HG03442 (cell line): ENCODE measurements around the gene MAGOH.
"Not testable (repeated sequence)": the region's sequence is repeated elsewhere in the genome, so short reads cannot be mapped to it uniquely, and the experiment has no call there.

ENCODE experiments used
- ATAC-seq: cut with Tn5 transposase; IDR thresholded peaks from one replicate; pipeline ENCODE4 v1.9.1; 2021; ENCODE audit warnings: mild to moderate bottlenecking, moderate library complexity; ENCODE audit not compliant: unreplicated experiment

MAGOH gene

DNA sequence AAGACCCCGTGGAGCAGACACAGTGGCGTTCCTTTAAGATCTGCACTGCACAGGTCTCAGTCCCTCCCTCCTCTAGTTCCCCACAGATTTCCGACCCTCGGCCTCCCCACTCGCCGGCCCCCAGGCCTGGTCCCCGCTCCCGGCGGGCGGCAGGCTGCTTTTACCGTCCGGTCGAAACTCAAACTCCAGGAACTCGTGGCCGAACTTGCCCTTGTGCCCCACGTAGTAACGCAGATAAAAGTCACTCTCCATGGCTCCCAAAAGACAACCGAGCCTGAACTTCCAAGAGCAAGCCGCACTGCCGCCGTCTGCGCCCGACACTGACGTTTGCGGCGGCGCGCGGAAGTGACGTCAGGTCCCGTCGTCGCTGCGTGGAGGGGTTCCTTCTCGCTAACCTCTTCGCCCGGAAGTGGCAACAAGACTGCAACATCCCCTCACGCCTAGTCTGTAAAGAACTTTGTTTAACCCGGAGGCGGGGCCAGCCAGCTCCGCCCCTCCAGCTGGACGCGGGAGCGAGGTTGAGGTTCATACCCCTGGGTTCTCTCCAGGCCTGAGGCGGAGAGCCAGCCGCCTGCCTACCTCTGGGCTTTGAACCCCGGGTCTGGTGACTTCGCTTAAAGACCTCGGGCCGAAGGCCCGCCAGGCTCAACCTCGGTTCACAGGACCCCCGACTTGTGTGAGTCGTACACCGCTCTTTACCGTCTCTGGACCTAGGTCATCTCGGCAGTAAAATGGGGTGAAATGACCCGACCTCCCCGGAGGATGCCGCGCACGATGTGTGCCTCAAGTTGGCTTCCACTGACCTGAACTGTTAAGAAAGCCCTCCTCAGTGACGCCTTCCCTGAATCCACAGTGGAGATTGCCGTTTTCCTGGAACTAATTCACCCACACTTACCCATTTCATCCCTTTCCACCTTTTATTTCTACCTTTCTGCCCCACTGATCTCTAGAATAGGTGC is at the start of gene MAGOH:
TSS of gene MAGOH (minus strand) at position 322 of the 959 bp plus-strand sequence. CDS start at position 252, 70 bp downstream.
- ATAC-seq = peak; percentile 96

DNA sequence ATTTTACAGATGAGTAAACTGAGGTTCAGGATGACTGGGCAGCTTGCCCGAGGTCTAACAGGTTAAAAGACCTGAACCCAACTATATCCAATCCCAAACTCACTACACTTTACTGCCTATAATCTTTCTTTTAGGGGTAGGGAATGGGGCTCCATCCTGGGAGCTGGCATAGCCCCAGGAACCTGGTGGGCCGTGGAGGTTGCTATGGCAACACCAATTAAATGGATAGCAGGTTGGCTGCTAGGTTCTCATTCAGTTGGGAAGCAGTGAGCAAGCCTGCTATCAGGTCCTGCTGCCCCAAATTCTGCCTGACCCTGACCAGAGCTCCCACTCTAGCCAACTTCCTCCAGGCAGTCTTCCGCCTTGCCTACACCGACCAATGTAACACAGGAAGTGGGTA is 48.6 kb upstream of the MAGOH start:
- no peak for ATAC-seq

DNA sequence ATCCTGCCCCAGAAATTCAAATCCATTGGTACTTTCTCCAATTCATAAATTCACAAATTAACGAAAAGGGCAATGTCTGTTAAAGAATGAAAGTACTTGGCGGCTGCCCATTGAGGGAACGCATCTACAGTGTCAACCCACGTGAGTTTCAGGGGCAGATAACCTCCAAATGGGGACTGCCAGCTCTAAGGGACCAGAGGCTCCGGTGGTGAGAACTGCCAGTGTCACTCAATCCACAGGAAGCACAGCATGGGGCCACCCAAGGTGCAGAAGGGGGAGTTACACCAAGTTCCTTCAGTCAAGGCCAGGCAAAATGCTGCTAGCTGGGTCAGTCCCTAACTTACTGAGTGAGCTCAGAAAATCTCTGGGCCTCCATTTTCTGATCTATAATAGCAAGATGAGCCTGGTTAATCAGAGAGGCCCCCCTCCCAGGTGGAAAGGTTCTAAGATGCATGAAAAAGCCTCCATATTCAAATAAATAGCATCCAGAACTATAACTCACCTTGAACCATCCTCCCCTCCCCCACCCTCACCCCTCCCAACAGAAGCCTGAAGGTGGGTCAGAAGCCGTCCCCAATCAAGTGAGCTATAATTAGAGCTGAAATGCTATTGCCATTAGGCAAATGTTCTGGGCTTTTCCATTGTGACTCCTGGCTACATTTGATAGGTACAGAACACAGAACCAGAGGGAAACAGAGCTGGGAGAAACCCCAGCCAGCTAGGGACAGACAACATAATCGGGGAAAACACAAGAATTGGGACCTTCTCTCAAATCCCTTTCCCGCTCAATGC is 47.8 kb upstream of the MAGOH start:
- ATAC-seq = no peak

DNA sequence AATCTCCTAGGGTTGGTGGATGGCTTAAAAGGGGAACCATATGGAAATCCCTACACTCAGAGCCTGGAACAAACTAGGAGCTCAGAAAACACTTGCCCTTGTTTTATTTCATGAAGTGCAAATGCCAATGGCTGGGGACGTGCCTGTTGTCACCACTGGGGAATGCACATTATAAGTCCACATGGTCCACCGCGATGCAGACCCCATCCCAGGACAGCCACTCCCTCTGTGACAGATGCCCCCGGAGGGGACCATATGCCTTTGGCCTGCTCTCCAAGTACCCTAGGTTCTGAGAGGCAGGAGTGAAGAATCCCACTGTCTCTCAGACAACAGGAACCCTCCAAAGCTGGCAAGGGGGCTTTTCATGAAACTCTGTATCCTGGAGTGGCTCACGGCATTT is 47.2 kb upstream of the MAGOH start:
- ATAC-seq = no peak

DNA sequence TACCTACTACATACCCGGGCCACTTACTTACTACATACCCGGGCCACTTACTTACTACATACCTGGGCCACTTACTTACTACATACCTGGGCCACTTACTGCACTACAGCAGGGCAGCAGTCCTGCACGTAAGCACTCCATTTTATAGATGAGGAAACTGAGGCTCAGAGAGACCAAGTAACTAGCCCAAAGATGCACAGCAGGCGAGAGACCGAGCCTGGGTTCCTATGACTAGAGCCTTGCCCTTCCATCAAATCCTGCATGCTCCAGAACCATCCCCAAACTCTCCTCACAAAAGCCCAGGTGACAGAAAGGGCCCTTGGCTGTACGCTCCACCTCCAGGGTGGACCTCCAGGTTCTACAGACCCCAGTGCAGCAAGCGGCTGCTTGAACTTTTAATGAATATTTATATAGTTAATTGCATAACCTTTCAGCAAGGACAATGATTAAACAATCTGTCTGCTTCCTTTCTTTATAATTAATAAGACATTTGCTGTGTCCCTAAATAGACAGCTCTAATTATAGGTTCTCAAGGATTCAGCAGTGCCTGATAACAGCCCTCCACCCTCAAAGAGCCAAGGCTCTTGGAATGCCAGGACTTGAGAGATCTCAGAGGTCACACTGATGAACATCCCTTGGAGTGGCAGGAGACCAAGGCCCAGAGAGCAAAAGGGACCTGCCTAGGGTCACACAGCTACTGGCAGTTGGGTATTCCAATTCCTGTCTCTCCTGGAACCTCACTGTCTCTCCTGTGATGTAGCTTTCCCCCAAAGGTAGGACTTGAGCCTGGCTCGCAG is 46.1 kb upstream of the MAGOH start:
- ATAC-seq = no peak

DNA sequence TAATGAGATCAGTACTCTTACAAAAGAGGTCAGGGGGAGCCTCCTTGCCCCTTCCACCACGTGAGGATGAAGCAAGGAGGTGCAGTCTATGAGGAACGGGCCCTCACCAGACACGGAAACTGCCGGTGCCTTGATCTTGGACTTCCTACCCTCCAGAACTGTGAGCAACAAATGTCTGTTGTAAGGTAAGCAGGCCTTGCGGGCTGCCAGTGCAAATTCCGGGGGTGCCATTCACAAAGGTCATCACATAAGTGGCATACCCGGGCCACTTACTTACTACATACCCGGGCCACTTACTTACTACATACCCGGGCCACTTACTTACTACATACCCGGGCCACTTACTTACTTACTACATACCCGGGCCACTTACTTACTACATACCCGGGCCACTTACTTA is 44.8 kb upstream of the MAGOH start:
- not testable (repeated sequence) for ATAC-seq

DNA sequence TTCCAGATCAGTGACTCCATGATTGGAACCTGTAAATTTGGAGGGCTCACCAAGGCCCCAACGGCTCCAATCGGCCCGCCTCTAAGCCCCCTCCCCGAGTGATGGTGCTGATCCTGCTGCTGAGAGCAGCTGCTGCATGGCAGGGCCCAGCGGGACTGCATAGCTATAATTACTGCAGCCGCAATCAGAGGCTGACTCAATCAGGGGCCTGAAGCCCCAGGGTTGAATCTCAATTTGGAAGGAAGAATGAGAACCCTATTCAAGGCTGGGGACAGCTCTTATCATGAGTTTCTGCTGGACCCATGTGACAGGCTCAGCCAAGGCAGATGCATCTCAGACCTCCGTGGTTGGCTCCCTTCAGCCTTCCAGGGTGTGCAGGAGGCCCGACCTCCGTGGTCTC is 42.8 kb upstream of the MAGOH start:
- no peak for ATAC-seq

DNA sequence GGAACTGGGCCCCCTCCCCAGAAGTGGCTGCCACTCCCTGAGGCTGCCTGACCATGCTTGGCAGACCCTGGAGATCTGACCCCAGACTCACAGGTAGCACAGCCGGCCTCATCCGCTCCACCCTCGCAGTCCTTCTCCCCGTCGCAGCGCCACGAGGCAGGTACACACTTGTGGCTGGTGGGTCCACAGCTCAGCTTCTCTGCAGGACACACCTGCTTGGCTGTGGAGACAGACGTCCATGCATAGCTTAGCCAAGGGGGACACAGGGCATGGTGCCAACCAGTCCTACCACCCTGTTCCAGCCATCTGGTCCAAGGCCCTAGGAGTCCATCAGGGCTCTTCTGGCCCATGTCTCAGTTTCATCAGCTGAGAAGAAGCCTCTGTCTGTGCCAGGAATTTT is 42.2 kb upstream of the MAGOH start:
- no peak for ATAC-seq

DNA sequence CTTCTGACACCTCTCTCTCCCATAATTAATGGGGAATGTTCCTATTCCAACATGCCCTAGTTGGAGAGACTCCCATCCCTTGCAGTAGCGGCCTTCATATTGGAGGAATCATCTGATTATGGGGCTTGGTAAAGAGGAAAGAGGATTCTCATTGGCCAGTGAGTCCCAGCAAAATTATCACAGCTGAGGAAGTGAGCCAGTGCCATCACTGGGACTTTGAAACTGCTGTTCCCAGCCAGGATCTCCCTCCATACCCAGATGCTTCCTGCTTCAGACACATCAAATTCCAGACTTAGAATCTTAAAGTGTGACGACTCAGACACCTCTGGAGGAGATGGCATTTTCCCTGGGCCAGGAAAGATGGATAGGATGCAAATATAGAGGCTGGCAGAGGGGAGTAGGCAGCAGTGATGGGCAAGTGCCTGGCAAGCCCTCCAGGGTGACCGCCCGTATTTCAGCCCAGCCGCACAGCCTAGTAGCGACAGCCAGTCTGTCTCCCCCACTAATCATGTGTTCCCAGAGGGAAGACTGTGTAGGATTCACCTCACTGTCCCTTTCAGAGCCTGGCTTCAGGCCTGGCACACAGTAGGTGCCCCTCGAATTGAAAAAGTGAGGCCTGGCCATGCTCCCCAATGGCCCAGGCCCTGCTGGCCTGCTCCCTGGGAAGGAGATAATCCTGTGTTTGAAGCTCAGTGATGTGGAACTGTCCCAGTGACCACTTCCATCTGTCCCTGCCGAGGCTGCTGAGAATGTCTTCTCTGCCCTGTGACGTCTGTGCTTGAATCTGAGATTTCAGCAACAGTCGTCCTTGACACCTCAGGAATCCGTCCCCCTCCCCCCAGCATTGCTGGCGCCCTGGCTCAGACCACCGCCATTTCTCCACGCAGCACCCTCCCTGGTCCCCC is 41.2 kb upstream of the MAGOH start:
- no peak for ATAC-seq

DNA sequence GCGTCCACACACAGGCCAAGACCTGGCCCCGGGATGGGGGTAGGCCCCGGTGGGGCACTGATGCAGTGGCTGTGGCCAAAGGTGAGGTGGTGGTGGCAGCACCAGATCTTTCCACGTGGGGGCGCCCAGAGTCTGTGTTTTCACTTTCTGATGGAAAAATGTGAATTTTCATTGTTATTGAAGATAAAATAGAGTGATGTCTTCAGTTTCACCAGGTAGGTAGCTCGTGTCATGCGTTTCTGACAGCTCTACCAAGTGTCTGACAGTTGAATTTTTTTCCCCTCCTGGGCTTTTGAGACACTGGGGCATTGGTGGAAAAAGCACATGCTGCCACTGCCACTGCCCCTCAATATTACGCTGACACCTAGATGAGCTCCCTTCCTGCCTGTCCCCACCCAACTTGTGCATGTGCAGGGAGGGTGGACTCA is 40.0 kb upstream of the MAGOH start:
- no peak for ATAC-seq

DNA sequence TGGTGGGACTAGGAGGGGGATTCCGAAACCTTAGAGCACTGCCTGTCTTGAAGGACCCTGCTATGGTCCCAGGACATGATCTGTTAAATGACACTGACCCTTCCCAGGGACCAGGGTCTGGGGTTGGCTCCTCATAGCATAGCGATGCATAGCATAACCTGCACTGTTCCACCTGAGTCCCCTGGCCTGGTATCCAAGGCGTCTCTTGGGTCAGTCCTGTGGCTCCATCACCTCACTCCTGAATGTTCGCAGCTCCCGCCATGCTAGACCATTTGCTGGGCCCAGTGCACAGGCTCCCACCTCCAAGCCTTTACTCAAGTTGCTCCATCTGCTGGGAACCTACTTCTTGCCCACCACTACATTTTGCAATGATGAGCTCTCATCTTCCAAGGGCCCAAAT is 39.0 kb upstream of the MAGOH start:
- ATAC-seq = no peak

DNA sequence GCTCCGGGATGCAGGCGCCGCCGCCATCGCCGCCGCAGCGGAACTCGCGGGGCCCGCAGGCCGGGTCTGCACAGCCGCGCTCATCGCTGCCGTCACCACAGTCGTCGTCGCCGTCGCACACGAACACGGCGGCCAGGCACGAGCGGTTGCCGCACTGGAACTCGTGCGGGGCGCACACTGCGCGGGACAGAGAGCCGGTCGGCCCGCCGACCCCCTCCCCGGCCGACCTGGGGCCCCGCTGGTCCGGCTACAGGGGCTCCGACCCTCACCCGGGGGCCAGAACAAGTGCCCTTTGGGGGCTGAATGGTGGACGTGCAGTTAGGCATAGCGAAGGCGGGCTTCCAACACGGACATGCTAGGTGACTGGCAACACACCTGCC is 38.6 kb upstream of the MAGOH start:
- ATAC-seq = no peak

DNA sequence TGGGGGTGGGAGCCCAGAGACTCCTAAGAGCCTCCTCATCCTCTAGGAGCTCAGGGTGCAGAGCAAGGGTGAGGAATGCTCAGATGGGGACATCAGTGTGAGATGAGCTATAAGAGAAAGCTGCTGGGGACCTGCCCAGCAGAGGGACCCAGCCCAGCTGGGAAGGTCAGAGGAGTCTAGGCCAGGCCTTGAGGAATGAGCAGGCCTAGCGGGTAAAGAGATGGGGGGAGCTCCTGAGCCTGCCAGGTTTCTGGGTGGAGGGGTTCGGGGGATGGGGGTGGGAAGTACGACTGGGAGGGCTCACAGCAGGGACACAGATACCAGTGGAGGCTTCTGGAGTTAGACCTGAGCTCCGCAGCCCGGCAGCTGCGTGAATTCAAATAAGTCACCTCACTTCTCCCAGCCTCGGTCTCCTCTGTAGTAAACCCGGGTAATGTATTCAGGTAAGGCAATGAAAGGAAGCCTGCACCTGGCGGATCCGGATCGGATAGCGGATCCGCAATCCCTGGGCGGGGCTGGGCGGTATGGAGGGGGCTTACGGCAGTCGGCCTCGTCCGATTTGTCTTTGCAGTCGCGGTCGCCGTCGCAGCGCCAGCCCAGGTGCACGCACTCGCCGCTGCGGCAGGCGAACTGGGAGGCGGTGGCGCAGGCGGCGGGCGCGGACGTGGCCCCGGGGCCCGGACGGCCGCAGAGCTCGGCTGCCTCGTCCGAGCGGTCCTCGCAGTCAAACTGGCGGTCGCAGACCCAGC is 38.0 kb upstream of the MAGOH start:
- ATAC-seq = no peak

DNA sequence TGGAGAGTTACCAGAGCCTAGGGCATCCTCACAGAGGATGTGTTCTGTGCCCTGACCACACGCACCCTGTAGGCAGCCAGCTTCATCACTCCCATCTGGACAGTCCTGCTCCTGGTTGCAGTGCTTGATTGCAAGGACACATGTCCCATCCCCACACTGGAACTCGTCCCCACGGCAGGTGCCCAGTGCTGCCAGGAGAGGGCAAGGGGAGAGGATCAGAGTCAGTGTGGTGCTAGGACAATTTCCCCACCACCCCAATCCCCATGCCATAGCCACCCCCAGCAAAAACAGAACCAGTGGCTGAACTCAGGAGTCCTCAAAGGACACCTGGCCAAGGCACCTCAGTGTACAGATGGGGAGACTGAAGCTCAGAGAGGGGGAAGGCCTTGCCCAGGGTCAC is 37.2 kb upstream of the MAGOH start:
- no peak for ATAC-seq

DNA sequence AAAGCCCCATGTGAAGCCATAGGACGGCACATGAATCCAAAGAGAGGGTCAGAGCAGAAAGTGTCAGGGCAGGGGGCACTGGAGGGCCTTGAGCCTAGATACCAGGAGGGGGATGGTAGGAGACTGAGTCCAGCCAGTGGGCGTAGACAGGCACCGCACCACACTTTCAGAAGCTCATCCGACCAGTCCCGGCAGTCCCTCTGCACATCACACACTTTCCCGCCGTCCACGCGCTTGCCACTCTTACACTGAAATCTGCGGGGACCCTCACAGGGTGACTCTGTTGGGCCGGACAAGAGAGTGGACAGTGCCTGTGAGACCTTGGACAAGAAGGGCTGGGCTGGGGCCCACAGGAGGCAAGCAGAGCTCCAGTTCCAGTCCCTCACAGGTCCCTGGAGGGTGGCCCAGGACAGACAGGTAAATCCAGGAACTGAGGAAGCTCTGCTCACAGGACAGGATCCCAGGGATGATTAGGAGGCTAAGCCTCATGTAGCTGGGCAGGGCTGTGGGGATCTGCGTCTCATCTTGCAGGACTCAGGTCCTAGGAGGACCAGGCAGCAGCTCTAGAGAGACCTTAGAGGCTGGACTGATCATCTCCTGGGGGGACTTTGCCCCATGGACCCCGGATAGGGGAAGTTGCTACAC is 36.3 kb upstream of the MAGOH start:
- ATAC-seq = no peak

DNA sequence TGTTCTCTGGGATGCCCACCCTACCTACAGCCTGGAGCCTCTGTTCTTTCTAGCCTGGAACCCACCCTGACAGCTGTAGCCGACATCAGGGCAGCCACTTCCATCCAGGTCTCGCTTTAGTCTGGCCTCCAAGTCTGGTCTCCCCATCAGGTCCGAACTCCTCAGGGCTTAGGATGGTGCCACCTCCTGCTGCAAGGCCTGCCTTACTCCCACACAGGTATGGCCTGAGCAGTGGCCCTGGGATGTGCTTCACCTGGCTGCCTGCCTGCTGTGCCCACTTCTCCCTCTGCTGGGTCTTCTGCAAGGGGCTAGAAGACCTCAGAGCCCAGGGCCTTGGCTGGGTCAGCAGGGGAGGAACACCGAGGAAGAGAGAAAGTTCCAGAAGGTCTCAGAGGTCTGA is 35.7 kb upstream of the MAGOH start:
- no peak for ATAC-seq

DNA sequence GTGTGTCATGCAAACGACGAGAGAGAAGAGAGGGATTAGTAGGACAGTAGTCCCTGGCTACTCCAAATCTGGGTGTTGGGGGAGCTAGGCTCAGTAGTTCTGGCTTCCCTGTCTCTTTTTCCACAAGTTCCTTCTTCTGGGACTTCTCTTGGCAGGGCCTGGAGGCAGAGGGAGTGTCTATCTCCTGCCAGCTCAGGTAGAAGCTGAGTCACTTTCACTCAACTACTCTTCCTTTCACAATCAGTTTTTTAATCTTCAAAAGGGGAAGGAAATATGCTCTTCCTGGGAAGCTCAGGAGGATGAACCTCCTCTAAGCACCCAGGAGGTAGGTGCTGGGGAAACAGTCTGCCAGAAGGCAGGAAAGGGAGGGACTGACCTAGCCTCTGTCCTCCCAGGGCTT is 35.2 kb upstream of the MAGOH start:
- ATAC-seq = no peak

DNA sequence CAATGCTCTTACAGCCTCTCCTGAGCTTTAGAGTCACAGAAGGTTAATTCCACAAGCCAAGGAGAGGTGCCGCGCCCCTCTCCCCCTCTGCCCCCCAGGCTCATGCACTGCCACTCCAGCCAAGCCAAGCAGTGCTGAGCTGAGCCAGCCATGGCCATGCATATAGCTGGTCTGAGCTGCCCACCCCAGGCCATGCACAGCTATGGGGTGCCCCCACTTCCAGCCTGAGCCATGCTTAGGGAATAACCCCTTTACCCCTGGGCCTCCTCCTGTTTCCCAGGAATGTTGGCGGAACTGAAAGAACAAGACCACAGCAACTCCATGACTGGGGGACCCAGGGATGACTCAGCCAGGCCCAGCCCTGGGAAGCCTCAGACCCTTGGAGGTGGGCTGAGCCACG is 34.0 kb upstream of the MAGOH start:
- ATAC-seq = no peak
